Glutamatergic neuron (in vitro differentiated cells): Measurements from ENCODE around the gene KCNMB4. TPM values are rescaled to one million over a fixed set of nuclear protein-coding genes. Genes with fewer than 3 reads are reported as not detected.

Experiments used
- DNase-seq: peaks from one replicate; pipeline ENCODE4 v3.0.0; 2022
- H3K27ac Mint-ChIP-seq: one replicate; pipeline ENCODE4 v1.8.0; 2020; ENCODE audit warnings: mild to moderate bottlenecking, mixed read lengths, inconsistent platforms; ENCODE audit not compliant: unreplicated experiment
- H3K27me3 Mint-ChIP-seq: one replicate; pipeline ENCODE4 v1.8.0; 2020; ENCODE audit warnings: mild to moderate bottlenecking, moderate library complexity, mixed read lengths, inconsistent platforms; ENCODE audit not compliant: unreplicated experiment
- H3K36me3 Mint-ChIP-seq: one replicate; pipeline ENCODE4 v1.8.0; 2020; ENCODE audit warnings: mild to moderate bottlenecking, mixed read lengths, inconsistent platforms; ENCODE audit not compliant: unreplicated experiment
- H3K4me1 Mint-ChIP-seq: one replicate; pipeline ENCODE4 v1.8.0; 2020; ENCODE audit warnings: mild to moderate bottlenecking, low read depth, mixed read lengths, inconsistent platforms; ENCODE audit not compliant: unreplicated experiment
- H3K4me3 Mint-ChIP-seq: one replicate; pipeline ENCODE4 v1.8.0; 2020; ENCODE audit warnings: mild to moderate bottlenecking, mixed read lengths, inconsistent platforms; ENCODE audit not compliant: unreplicated experiment
- H3K9me3 Mint-ChIP-seq: one replicate; pipeline ENCODE4 v1.8.0; 2020; ENCODE audit warnings: mild to moderate bottlenecking, moderate library complexity, mixed read lengths, inconsistent platforms; ENCODE audit not compliant: unreplicated experiment
- CTCF ChIP-seq: fragments of 200-600 bp; sonication (generic); IDR thresholded peaks from one replicate; pipeline ENCODE4 v1.5.0; 2021; ENCODE audit not compliant: partially characterized antibody, unreplicated experiment
- total RNA-seq: library from RNA; stranded (reverse); fragmentation: NEBNext Ultra II Directional; extraction: Animal tissue kit (Norgen Biotek cat#: 25700); gene quantifications from one replicate; pipeline ENCODE4 v1.2.1, GENCODE V29; 2021; ENCODE audit not compliant: unreplicated experiment

Gene KCNMB4
- total RNA-seq, 1 donor from 2014 or later = 18.7 TPM

GRCh38 chr12:70360218-70360617 is 5.9 kb upstream of the KCNMB4 start:
- TF ChIP-seq CTCF = no peak
- DNase-seq = no peak
- no peak overlapping the region for H3K27ac Mint-ChIP-seq
- peaks cover 4% of the 10 kb centered on the region for H3K36me3 Mint-ChIP-seq
- H3K4me3 Mint-ChIP-seq = no peak overlapping the region
- peaks cover 2% of the 10 kb centered on the region for H3K9me3 Mint-ChIP-seq
- peaks cover 2% of the 10 kb centered on the region for H3K27me3 Mint-ChIP-seq
- H3K4me1 Mint-ChIP-seq = peaks cover 1% of the 10 kb centered on the region

- H3K9me3 Mint-ChIP-seq = peaks cover 5% of the 10 kb centered on the region
- no peak for TF ChIP-seq CTCF
- peaks cover 3% of the 10 kb centered on the region for H3K27me3 Mint-ChIP-seq
- peaks cover 4% of the 10 kb centered on the region for H3K36me3 Mint-ChIP-seq
- H3K4me1 Mint-ChIP-seq = peaks cover 8% of the 10 kb centered on the region
- H3K4me3 Mint-ChIP-seq = peak overlapping the region; percentile 86
- DNase-seq = no peak
- peak overlapping the region; percentile 69 for H3K27ac Mint-ChIP-seq
Measured at GRCh38 chr12:70364695-70365397, 1.2 kb upstream of the KCNMB4 start.

- Mint-ChIP-seq H3K4me1 (peaks cover 9% of the 10 kb centered on the region), H3K9me3 (peaks cover 5% of the 10 kb centered on the region), H3K4me3 (peak overlapping the region; percentile 86), H3K27ac (no peak overlapping the region), H3K27me3 (peaks cover 3% of the 10 kb centered on the region), H3K36me3 (peaks cover 4% of the 10 kb centered on the region)
- no peak for DNase-seq
- no peak for TF ChIP-seq CTCF
Measured at GRCh38 chr12:70365398-70365647, 767 bp upstream of the KCNMB4 start.

GRCh38 chr12:70366581-70367257 is 629 bp downstream of the KCNMB4 start:
- H3K27ac Mint-ChIP-seq = peak overlapping the region; percentile 93
- peak overlapping the region; percentile 94 for H3K4me3 Mint-ChIP-seq
- peaks cover 5% of the 10 kb centered on the region for H3K27me3 Mint-ChIP-seq
- peaks cover 9% of the 10 kb centered on the region for H3K4me1 Mint-ChIP-seq
- peak; percentile 68 for DNase-seq
- no peak for TF ChIP-seq CTCF
- peaks cover 6% of the 10 kb centered on the region for H3K36me3 Mint-ChIP-seq
- peaks cover 5% of the 10 kb centered on the region for H3K9me3 Mint-ChIP-seq

GRCh38 chr12:70367258-70368141 is 1.4 kb downstream of the KCNMB4 start:
- no peak for DNase-seq
- Mint-ChIP-seq H3K4me3 (peak overlapping the region; percentile 94), H3K27ac (peak overlapping the region; percentile 93), H3K9me3 (peaks cover 5% of the 10 kb centered on the region), H3K27me3 (peaks cover 6% of the 10 kb centered on the region), H3K4me1 (peaks cover 9% of the 10 kb centered on the region), H3K36me3 (peaks cover 12% of the 10 kb centered on the region)
- no peak for TF ChIP-seq CTCF
